Measurements from ENCODE around the gene TMEM80. TPM values are rescaled to one million over a fixed set of nuclear protein-coding genes. Genes with fewer than 3 reads are reported as not detected.

Gene TMEM80
- total and polyA plus RNA-seq, 2 experiments from 2014 or later, result 26.7 to 35.5 TPM

GRCh38 chr11:748007-748359 is 52.4 kb downstream of the TMEM80 start:
- no peaks in the 10 kb centered on the region for H3K9me3 ChIP-seq (ENCODE audit: low read depth)
- no peak for DNase-seq (ENCODE audit: low spot score)
- no peaks in the 10 kb centered on the region for H3K27me3 ChIP-seq
- peak overlapping the region; percentile 94 for H3K27ac ChIP-seq
- H3K4me3 ChIP-seq, result peak overlapping the region; percentile 86
- peak overlapping the region; percentile 98 for H2AFZ ChIP-seq
- H4K20me1 ChIP-seq (ENCODE audit: insufficient read depth, poor library complexity, severe bottlenecking), result peaks cover 18% of the 10 kb centered on the region
- 8% methylated on average over 18 of the region's 18 CpGs for WGBS (ENCODE audit: low lambda C conversion rate, missing lambda C conversion rate)
- H3K4me1 ChIP-seq (ENCODE audit: insufficient read depth), result peaks cover 16% of the 10 kb centered on the region
- H3K36me3 ChIP-seq (replicated peaks; ENCODE audit: insufficient read depth, low read depth), result no peaks in the 10 kb centered on the region
- TF ChIP-seq EZH2phosphoT487 (IDR thresholded peaks at IDR 0.05; ENCODE audit: low read depth, severe bottlenecking, unreplicated experiment) (no peak), EZH2 (IDR thresholded peaks at IDR 0.05; ENCODE audit: borderline replicate concordance) (no peak), CTCF (IDR thresholded peaks at IDR 0.05; ENCODE audit: poor library complexity) (no peak)
- peaks cover 55% of the 10 kb centered on the region for H3K79me2 ChIP-seq
- H3K4me2 ChIP-seq, result peak overlapping the region; percentile 99
- H3K9me2 ChIP-seq (replicated peaks; ENCODE audit: insufficient read depth), result no peaks in the 10 kb centered on the region

DNA sequence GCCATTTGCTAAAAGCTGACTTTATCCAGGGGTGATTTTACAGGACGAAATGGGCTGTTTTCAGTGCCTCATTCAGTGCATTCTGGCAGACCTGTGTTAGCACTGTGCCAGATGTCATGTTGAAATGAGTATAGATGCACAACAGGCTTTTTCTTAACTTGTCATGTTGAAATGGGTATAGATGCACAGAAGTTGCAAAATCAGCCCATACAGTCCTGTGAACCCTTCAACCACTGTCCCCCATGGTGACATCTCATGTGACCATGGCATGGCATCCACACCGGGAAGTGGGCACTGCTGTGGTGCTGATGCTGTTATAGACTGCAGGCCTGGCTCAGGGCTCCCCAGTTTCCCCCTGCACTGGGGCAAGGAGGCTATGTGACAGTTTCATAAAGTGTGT is 54.1 kb downstream of the TMEM80 start:
- no peaks in the 10 kb centered on the region for H3K36me3 ChIP-seq (replicated peaks; ENCODE audit: insufficient read depth, low read depth)
- whole genome bisulfite sequencing (ENCODE audit: low lambda C conversion rate, missing lambda C conversion rate), result 95% methylated on average over 2 of the region's 2 CpGs
- TF ChIP-seq EZH2phosphoT487 (IDR thresholded peaks at IDR 0.05; ENCODE audit: low read depth, severe bottlenecking, unreplicated experiment) (no peak), CTCF (IDR thresholded peaks at IDR 0.05; ENCODE audit: poor library complexity) (no peak), EZH2 (IDR thresholded peaks at IDR 0.05; ENCODE audit: borderline replicate concordance) (no peak)

More for the DNA sequence above, 54.1 kb downstream of the TMEM80 start:
- no peak overlapping the region for H3K4me3 ChIP-seq
- H3K27me3 ChIP-seq, result no peaks in the 10 kb centered on the region
- H3K9me3 ChIP-seq (ENCODE audit: low read depth), result no peaks in the 10 kb centered on the region
- no peak overlapping the region for H3K27ac ChIP-seq
- no peak for DNase-seq (ENCODE audit: low spot score)
- H2AFZ ChIP-seq, result no peak overlapping the region
- H3K4me1 ChIP-seq (ENCODE audit: insufficient read depth), result peaks cover 16% of the 10 kb centered on the region
- H4K20me1 ChIP-seq (ENCODE audit: insufficient read depth, poor library complexity, severe bottlenecking), result peaks cover 18% of the 10 kb centered on the region
- peaks cover 72% of the 10 kb centered on the region for H3K79me2 ChIP-seq
- H3K9me2 ChIP-seq (replicated peaks; ENCODE audit: insufficient read depth), result no peaks in the 10 kb centered on the region
- H3K4me2 ChIP-seq, result no peak overlapping the region

Other genes with a start within 250 kb of the TMEM80 start
- gene PTDSS2, start 245.5 kb upstream of the TMEM80 start, total RNA-seq, result 29.7 and 31.5 TPM in 2 replicates
- 50.6 and 50.8 TPM in 2 replicates for gene PTDSS2, start 245.5 kb upstream of the TMEM80 start, polyA plus RNA-seq
- 87.5 and 105 TPM in 2 replicates for gene RNH1, start 188.6 kb upstream of the TMEM80 start, total RNA-seq
- gene RNH1, start 188.6 kb upstream of the TMEM80 start, polyA plus RNA-seq, result 199 and 200 TPM in 2 replicates
- 19.3 and 28.4 TPM in 2 replicates for gene HRAS, start 160.2 kb upstream of the TMEM80 start, total RNA-seq
- 57.9 and 84.0 TPM in 2 replicates for gene HRAS, start 160.2 kb upstream of the TMEM80 start, polyA plus RNA-seq
- gene LRRC56, start 158.3 kb upstream of the TMEM80 start, total RNA-seq, result 0.64 and 1.6 TPM in 2 replicates
- gene LRRC56, start 158.3 kb upstream of the TMEM80 start, polyA plus RNA-seq, result 0.40 and 1.2 TPM in 2 replicates
- 3.4 and 7.3 TPM in 2 replicates for gene LMNTD2, start 135.1 kb upstream of the TMEM80 start, total RNA-seq
- 15.9 and 19.1 TPM in 2 replicates for gene LMNTD2, start 135.1 kb upstream of the TMEM80 start, polyA plus RNA-seq
- gene RASSF7, start 134.8 kb upstream of the TMEM80 start, total RNA-seq, result 47.6 and 75.8 TPM in 2 replicates
- 104 and 130 TPM in 2 replicates for gene RASSF7, start 134.8 kb upstream of the TMEM80 start, polyA plus RNA-seq
- gene PHRF1, start 119.3 kb upstream of the TMEM80 start, total RNA-seq, result 25.6 and 26.9 TPM in 2 replicates
- 25.6 TPM in 2 replicates for gene PHRF1, start 119.3 kb upstream of the TMEM80 start, polyA plus RNA-seq
- 9.3 and 10.4 TPM in 2 replicates for gene IRF7, start 79.9 kb upstream of the TMEM80 start, total RNA-seq
- 24.6 and 30.4 TPM in 2 replicates for gene IRF7, start 79.9 kb upstream of the TMEM80 start, polyA plus RNA-seq
- 91.5 and 114 TPM in 2 replicates for gene CDHR5, start 70.9 kb upstream of the TMEM80 start, total RNA-seq
- gene CDHR5, start 70.9 kb upstream of the TMEM80 start, polyA plus RNA-seq, result 142 and 166 TPM in 2 replicates
- gene SCT, start 68.6 kb upstream of the TMEM80 start, total RNA-seq, result not detected in 2 replicates
- gene SCT, start 68.6 kb upstream of the TMEM80 start, polyA plus RNA-seq, result 20.5 and 21.7 TPM in 2 replicates
- gene DRD4, start 58.5 kb upstream of the TMEM80 start, total RNA-seq, result not detected in 2 replicates
- 1.1 and 2.9 TPM in 2 replicates for gene DRD4, start 58.5 kb upstream of the TMEM80 start, polyA plus RNA-seq
- 27.2 and 41.5 TPM in 2 replicates for gene DEAF1, start 594 bp upstream of the TMEM80 start, total RNA-seq
- gene DEAF1, start 594 bp upstream of the TMEM80 start, polyA plus RNA-seq, result 59.1 and 75.1 TPM in 2 replicates
- gene EPS8L2, start 10.4 kb downstream of the TMEM80 start, total RNA-seq, result 135 and 157 TPM in 2 replicates
- gene EPS8L2, start 10.4 kb downstream of the TMEM80 start, polyA plus RNA-seq, result 310 and 339 TPM in 2 replicates
- 132 and 137 TPM in 2 replicates for gene TALDO1, start 51.6 kb downstream of the TMEM80 start, total RNA-seq
- gene TALDO1, start 51.6 kb downstream of the TMEM80 start, polyA plus RNA-seq, result 161 and 178 TPM in 2 replicates
- gene GATD1, start 81.7 kb downstream of the TMEM80 start, total RNA-seq, result 21.4 and 24.2 TPM in 2 replicates
- gene GATD1, start 81.7 kb downstream of the TMEM80 start, polyA plus RNA-seq, result 21.6 and 29.0 TPM in 2 replicates
- gene CEND1, start 94.3 kb downstream of the TMEM80 start, total RNA-seq, result not detected in 2 replicates
- gene CEND1, start 94.3 kb downstream of the TMEM80 start, polyA plus RNA-seq, result 0.39 TPM in 1 of 2 replicates, not detected in the other
- gene SLC25A22, start 102.5 kb downstream of the TMEM80 start, total RNA-seq, result 11.1 and 16.2 TPM in 2 replicates
- 19.7 and 23.7 TPM in 2 replicates for gene SLC25A22, start 102.5 kb downstream of the TMEM80 start, polyA plus RNA-seq
- gene PIDD1, start 109.4 kb downstream of the TMEM80 start, total RNA-seq, result 7.1 and 11.1 TPM in 2 replicates
- gene PIDD1, start 109.4 kb downstream of the TMEM80 start, polyA plus RNA-seq, result 16.3 and 29.5 TPM in 2 replicates
- gene RPLP2, start 114.2 kb downstream of the TMEM80 start, total RNA-seq, result 342 and 401 TPM in 2 replicates
- 468 and 539 TPM in 2 replicates for gene RPLP2, start 114.2 kb downstream of the TMEM80 start, polyA plus RNA-seq
- gene PNPLA2, start 123.1 kb downstream of the TMEM80 start, total RNA-seq, result 12.2 and 12.9 TPM in 2 replicates
- gene PNPLA2, start 123.1 kb downstream of the TMEM80 start, polyA plus RNA-seq, result 50.0 and 57.3 TPM in 2 replicates
- 9.7 and 10.2 TPM in 2 replicates for gene CRACR2B, start 132.1 kb downstream of the TMEM80 start, total RNA-seq
- gene CRACR2B, start 132.1 kb downstream of the TMEM80 start, polyA plus RNA-seq, result 33.2 and 39.7 TPM in 2 replicates
- gene CD151, start 137.1 kb downstream of the TMEM80 start, total RNA-seq, result 248 and 260 TPM in 2 replicates
- 356 and 392 TPM in 2 replicates for gene CD151, start 137.1 kb downstream of the TMEM80 start, polyA plus RNA-seq
- 38.0 and 50.2 TPM in 2 replicates for gene POLR2L, start 146.7 kb downstream of the TMEM80 start, total RNA-seq
- gene POLR2L, start 146.7 kb downstream of the TMEM80 start, polyA plus RNA-seq, result 372 and 402 TPM in 2 replicates
- gene TSPAN4, start 147.0 kb downstream of the TMEM80 start, total RNA-seq, result 62.5 and 82.8 TPM in 2 replicates
- gene TSPAN4, start 147.0 kb downstream of the TMEM80 start, polyA plus RNA-seq, result 148 and 177 TPM in 2 replicates
- gene CHID1, start 215.0 kb downstream of the TMEM80 start, total RNA-seq, result 61.5 and 92.4 TPM in 2 replicates
- 152 and 155 TPM in 2 replicates for gene CHID1, start 215.0 kb downstream of the TMEM80 start, polyA plus RNA-seq
- 57.8 and 68.0 TPM in 2 replicates for gene AP2A2, start 230.1 kb downstream of the TMEM80 start, total RNA-seq
- gene AP2A2, start 230.1 kb downstream of the TMEM80 start, polyA plus RNA-seq, result 49.7 and 56.2 TPM in 2 replicates

All from hepatocyte (in vitro differentiated cells).